Type B pancreatic cell (in vitro differentiated cells): ENCODE data around the gene CDH18. TPM values are rescaled to one million over a fixed set of nuclear protein-coding genes. Genes with fewer than 3 reads are reported as not detected.

Source experiments
- DNase-seq: peaks from one replicate; pipeline ENCODE4 v3.0.0; 2021; ENCODE audit warnings: mixed read lengths; ENCODE audit not compliant: unreplicated experiment; ENCODE audit errors: extremely low spot score
- H3K27ac Mint-ChIP-seq: 2 replicates; pipeline ENCODE4 v1.8.0; 2021; ENCODE audit warnings: mild to moderate bottlenecking, mixed read lengths
- H3K27me3 Mint-ChIP-seq: 2 replicates; pipeline ENCODE4 v1.8.0; 2021; ENCODE audit warnings: mixed read lengths
- H3K36me3 Mint-ChIP-seq: 2 replicates; pipeline ENCODE4 v1.8.0; 2021; ENCODE audit warnings: mixed read lengths
- H3K4me1 Mint-ChIP-seq: one replicate; pipeline ENCODE4 v1.8.0; 2021; ENCODE audit warnings: mixed read lengths; ENCODE audit not compliant: unreplicated experiment
- H3K4me3 Mint-ChIP-seq: 2 replicates; pipeline ENCODE4 v1.8.0; 2021; ENCODE audit warnings: mild to moderate bottlenecking, mixed read lengths
- H3K9me3 Mint-ChIP-seq: 2 replicates; pipeline ENCODE4 v1.8.0; 2021; ENCODE audit warnings: mixed read lengths
- total RNA-seq: library from RNA; stranded (reverse); gene quantifications from 2 replicates; pipeline ENCODE4 v1.2.1, GENCODE V29; 2021; ENCODE audit warnings: low replicate concordance
- TF ChIP-seq, protein P1 (sequence below): fragments of 200-600 bp; sonication (generic); conservative IDR thresholded peaks from 2 replicates; pipeline ENCODE4 v1.5.0; 2021; ENCODE audit warnings: antibody characterized with exemption, mild to moderate bottlenecking

CDH18 gene
- total RNA-seq, 1 donor from 2014 or later, result 20.2 TPM

DNA sequence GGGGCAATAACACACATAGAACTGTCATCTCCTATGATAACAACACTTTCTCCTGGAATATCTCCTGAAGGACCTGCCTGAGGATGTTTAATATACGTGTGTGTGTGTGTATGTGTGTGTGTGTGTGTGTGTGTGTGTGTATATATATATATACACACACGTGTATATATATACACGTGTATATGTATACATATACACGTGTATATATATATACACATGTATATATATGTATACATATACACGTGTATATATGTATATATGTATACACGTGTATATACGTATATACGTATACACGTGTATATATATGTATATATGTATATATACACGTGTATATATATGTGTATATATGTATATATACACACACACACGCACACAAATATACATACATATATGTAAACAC lies 27.5 kb downstream of the CDH18 start:
- TF ChIP-seq, protein P1, sequence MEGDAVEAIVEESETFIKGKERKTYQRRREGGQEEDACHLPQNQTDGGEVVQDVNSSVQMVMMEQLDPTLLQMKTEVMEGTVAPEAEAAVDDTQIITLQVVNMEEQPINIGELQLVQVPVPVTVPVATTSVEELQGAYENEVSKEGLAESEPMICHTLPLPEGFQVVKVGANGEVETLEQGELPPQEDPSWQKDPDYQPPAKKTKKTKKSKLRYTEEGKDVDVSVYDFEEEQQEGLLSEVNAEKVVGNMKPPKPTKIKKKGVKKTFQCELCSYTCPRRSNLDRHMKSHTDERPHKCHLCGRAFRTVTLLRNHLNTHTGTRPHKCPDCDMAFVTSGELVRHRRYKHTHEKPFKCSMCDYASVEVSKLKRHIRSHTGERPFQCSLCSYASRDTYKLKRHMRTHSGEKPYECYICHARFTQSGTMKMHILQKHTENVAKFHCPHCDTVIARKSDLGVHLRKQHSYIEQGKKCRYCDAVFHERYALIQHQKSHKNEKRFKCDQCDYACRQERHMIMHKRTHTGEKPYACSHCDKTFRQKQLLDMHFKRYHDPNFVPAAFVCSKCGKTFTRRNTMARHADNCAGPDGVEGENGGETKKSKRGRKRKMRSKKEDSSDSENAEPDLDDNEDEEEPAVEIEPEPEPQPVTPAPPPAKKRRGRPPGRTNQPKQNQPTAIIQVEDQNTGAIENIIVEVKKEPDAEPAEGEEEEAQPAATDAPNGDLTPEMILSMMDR, result no peak
- no peak for DNase-seq
- no peaks in the 10 kb centered on the region for H3K4me1 Mint-ChIP-seq
- H3K4me3 Mint-ChIP-seq, result no peak overlapping the region
- H3K27me3 Mint-ChIP-seq, result no peaks in the 10 kb centered on the region
- no peaks in the 10 kb centered on the region for H3K36me3 Mint-ChIP-seq
- H3K9me3 Mint-ChIP-seq, result no peaks in the 10 kb centered on the region
- no peak overlapping the region for H3K27ac Mint-ChIP-seq

DNA sequence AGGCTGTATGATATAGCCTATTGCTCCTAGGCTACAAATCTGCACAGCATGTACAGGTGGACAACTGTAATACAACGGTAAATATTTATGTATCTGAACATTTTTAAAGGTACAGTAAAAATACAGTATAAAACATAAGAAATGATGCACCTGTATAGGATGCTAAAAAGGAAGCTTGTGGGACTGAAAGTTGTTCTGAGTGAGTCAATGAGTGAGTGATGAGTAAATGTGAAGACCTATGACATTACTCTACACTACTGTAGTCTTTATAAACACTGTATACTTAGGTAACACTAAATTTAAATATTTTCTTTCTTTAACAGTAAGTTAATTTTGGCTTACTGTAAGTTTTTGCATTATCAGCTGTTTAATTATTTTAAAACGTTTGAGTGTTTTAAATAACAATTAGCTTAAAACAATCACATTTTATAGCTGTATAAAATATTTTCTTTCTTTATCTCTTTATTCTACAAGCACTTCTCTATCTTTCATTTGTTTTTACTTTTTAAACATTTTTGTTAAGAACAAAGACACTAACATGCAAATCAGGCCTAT lies 28.1 kb downstream of the CDH18 start:
- Mint-ChIP-seq H3K27me3 (no peaks in the 10 kb centered on the region), H3K4me3 (no peak overlapping the region), H3K36me3 (no peaks in the 10 kb centered on the region), H3K27ac (no peak overlapping the region), H3K9me3 (no peaks in the 10 kb centered on the region), H3K4me1 (no peaks in the 10 kb centered on the region)
- TF ChIP-seq, protein P1, result no peak
- DNase-seq, result no peak

DNA sequence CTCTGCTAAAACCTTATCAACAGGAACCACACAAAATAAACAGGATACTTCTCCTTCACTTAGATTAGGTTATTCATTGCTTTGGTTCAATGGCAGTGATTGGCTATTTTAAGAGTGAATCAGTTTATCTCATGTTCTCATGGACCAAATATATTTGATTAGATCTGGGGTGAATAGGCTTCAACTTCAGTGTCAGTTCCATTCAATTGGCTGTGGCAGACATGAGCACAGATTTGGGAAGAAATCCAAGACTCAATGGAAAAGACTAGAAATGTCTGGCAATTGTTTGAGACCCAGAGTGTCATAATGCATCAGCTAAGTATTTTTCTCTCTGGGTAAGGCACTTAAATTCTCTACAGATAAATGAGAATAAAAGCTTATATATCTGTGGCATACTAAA lies 37.1 kb downstream of the CDH18 start:
- H3K36me3 Mint-ChIP-seq, result no peaks in the 10 kb centered on the region
- H3K4me3 Mint-ChIP-seq, result no peak overlapping the region
- no peaks in the 10 kb centered on the region for H3K27me3 Mint-ChIP-seq
- H3K27ac Mint-ChIP-seq, result no peak overlapping the region
- DNase-seq, result no peak
- H3K9me3 Mint-ChIP-seq, result no peaks in the 10 kb centered on the region
- H3K4me1 Mint-ChIP-seq, result no peaks in the 10 kb centered on the region
- TF ChIP-seq, protein P1, result no peak

DNA sequence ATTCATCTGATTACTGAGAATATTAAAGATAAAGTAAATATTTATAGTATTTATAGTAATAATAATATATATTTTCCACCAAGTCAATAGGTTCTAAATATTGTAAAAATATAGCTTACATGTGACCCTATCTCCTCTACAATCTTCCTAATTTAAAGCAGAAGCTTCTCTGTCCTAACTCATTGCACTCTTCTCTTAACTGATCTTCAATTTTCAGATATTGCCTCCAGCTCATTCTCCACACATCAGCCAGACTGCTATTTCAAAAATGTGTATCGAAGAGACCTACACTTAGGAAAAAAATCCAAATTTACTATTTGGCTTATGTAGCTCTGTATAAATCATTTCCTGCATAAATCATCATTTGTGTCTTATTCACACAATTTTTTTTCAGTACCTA lies 47.8 kb downstream of the CDH18 start:
- H3K9me3 Mint-ChIP-seq, result no peaks in the 10 kb centered on the region
- no peak overlapping the region for H3K4me3 Mint-ChIP-seq
- no peak for DNase-seq
- no peaks in the 10 kb centered on the region for H3K4me1 Mint-ChIP-seq
- TF ChIP-seq, protein P1, result no peak
- H3K27ac Mint-ChIP-seq, result no peak overlapping the region
- H3K27me3 Mint-ChIP-seq, result peaks cover 2% of the 10 kb centered on the region
- H3K36me3 Mint-ChIP-seq, result no peaks in the 10 kb centered on the region

DNA sequence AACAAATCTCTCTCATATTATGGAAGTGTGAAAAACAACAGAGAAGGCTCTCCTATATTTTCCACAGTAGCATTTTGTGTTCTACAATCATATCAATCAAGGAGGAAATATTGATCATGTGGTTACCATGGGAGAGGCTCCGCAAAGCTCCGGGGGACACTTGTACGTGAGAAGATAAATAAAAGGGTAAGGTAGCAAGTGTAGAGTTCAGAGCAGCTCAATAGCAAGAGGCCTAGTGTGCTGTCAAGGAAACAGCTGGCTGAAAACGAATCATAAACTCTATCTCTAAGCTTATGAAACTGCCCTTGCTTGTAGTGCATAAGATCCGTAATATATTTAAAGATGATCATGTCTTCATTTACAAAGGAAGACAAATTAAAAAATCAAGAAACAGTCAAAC lies 57.5 kb downstream of the CDH18 start:
- Mint-ChIP-seq H3K36me3 (no peaks in the 10 kb centered on the region), H3K4me1 (peaks cover 9% of the 10 kb centered on the region), H3K9me3 (no peaks in the 10 kb centered on the region), H3K27me3 (peaks cover 6% of the 10 kb centered on the region), H3K27ac (no peak overlapping the region), H3K4me3 (no peak overlapping the region)
- TF ChIP-seq, protein P1, result no peak
- DNase-seq, result no peak
